HG02610 (cell line): ENCODE measurements around the gene PTPRD.

Source experiments
- ATAC-seq: cut with Tn5 transposase; IDR thresholded peaks from one replicate; pipeline ENCODE4 v1.9.1; 2021; ENCODE audit warnings: mild to moderate bottlenecking, moderate library complexity; ENCODE audit not compliant: unreplicated experiment

PTPRD gene

DNA sequence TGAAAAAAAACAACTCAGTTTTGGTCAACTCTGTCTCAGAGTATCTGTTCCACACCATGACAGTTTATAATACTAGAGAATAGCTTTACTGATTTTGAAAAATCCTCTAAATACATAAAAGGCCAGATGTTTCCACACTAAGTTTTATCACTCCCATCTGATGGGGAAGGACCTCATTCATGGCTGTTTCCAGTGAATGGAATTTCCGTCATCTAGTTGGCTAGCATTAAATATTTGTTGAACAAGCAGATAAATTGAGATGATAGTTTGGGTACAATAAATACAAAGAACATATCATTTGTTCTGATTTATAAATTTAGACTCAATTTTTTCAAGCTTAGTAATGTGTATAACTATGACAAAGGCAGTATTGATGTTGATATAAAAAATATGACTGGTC is 408.5 kb downstream of the PTPRD start:
- ATAC-seq, result no peak

DNA sequence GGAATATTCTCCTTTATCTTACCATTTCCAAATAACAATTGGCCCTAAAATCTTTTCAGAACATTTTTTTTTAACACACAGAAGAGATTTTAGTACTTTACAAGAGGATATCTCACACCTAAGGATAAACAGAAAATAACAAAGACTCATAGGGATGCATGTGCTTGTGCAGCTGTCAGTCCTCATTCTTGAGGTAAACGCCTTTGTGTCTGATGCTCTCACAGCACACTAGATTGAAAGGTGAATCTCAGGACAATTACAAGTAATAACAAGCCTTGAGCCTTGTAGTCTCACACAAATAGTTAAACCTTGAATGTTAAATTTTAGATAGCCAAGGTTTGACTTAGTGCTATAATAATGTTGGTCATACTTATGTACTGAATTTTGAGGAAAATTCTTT is 439.2 kb downstream of the PTPRD start:
- no peak for ATAC-seq

- no peak for ATAC-seq
Observed at GRCh38 chr9:10172476-10172875, 440.3 kb downstream of the PTPRD start.

- ATAC-seq, result no peak
Observed at GRCh38 chr9:10168241-10168640, 444.6 kb downstream of the PTPRD start.

DNA sequence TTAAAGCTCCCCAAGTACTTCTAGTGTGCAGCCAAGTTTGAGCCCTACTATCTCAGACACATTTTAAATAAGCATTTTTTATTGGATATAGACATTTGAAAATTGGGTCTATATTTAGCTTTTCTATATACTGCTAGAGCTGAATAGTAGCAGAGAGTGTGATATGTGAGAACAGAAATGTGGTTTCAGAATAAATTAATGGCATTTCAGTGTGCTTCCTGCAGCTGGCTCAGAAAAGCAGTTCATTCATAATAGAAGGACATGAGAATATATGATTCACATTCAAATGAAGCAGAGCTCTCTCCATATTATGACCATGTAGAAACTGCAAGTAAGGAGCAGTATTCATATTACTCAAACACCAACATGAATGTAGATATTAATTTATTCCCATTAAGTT is 464.0 kb downstream of the PTPRD start:
- ATAC-seq, result no peak

- ATAC-seq, result no peak
Observed at GRCh38 chr9:10146517-10147331, 466.1 kb downstream of the PTPRD start.

GRCh38 chr9:10144355-10144754 is 468.4 kb downstream of the PTPRD start:
- ATAC-seq, result no peak

- ATAC-seq, result no peak
Observed at GRCh38 chr9:10135553-10135952, 477.2 kb downstream of the PTPRD start.

DNA sequence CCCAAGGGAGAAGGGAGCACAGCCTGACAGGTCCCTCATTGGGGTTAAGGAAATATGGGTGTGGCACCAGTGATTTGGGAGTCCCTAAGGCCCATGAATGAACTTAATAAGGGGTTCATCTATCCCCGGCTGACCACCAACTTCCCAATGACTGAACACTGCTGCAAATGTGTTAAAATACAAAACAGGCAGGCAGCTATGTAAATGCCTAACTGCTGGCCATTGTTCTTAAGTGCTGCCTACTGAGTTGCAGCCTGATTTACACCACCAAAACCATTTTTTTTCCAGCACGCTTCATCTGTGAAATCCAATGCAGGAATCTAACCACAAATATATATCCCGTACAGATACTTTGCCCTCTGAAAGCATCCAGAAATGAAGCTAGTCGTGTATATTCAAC is 478.5 kb downstream of the PTPRD start:
- ATAC-seq, result no peak

DNA sequence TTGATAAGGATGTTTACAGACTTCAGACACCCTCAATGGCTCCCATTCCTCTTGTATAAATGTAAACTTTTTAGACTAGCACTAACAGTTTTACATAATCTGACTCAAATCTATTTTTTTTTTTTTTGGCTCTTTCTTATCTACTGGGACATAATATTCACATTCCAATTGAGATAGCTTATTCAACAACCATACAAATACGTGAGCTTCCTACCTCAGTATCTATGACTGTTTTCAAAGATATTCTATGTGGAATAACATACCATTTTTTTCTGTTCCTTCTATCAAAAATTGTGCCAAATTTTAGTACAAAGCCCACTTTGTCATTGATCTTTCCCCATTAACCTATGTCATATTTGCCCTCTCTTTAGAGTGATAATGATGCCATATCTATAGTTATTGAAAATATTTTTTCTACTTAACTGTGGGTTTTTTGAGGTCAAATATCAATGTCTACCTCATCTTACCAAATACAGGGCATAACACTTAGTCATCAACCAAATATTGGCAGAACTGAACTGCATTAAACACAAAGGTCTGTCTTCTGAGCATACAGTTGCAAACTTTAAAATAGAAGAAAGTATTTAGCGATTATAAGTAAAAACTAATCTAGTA is 482.6 kb downstream of the PTPRD start:
- no peak for ATAC-seq

GRCh38 chr9:10127867-10128266 is 484.9 kb downstream of the PTPRD start:
- ATAC-seq, result no peak

- ATAC-seq, result no peak
Observed at GRCh38 chr9:10112798-10113197, 500.0 kb downstream of the PTPRD start.

- no peak for ATAC-seq
Observed at GRCh38 chr9:10112070-10112469, 500.7 kb downstream of the PTPRD start.

- no peak for ATAC-seq
Observed at GRCh38 chr9:10108815-10109214, 504.0 kb downstream of the PTPRD start.

GRCh38 chr9:10104774-10105173 is 508.0 kb downstream of the PTPRD start:
- no peak for ATAC-seq

- no peak for ATAC-seq
Observed at GRCh38 chr9:10095208-10095607, 517.6 kb downstream of the PTPRD start.

GRCh38 chr9:10094563-10094962 is 518.2 kb downstream of the PTPRD start:
- no peak for ATAC-seq

GRCh38 chr9:10080012-10080411 is 532.8 kb downstream of the PTPRD start:
- no peak for ATAC-seq

DNA sequence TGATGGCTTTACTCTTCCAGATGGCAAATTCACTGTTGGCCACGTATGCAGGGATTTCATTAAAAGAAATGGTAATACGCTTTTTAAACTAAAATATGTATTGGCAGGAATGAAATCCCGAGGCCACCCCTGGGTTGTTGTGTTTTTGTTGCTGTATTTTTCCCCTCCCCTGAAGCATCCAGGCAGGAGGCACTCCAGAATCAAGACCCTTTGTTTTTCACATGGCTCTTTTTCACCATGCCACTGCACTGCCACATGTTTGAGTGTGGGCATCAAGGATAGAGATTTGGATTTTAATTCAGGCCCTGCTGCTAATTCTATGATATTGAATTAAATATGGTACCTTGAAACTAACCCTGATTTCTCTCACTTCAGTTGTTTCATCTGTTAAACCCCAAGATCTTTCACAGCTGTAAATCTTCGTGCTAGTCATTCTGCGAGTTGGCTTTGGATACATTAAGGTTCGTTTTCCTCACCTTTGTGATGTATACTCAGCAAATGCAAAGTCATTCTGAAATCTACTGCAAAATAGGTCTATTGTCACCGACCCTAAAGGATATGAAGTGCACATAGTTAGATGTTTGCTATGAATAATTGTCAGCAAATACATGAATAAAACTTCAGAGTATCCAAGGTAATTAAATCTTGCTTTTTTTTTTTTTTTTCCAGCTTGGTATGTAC is 533.4 kb downstream of the PTPRD start:
- no peak for ATAC-seq

DNA sequence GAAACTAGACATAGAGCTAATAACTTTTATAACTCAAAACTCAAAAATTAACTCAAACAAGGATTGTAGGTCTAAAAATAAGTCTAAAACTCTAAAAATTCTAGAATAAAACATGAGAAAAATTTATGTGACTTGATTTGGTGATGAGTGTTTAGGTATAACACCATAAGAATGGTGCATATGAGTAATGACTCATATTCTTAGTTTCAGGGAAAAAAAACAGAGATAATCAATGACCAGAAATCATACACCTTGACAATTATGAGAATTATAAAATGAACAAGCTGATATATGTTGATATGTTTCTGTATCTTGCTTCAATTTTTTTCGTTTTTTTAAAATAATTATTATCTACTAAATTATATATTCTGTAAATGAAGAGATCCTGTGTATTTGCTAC is 541.2 kb downstream of the PTPRD start:
- ATAC-seq, result no peak

GRCh38 chr9:10062629-10063395 is 550.0 kb downstream of the PTPRD start:
- ATAC-seq, result no peak
